HG02759 (cell line): ENCODE measurements around the gene ZNF576.
"Not testable (repeated sequence)": the region's sequence is repeated elsewhere in the genome, so short reads cannot be mapped to it uniquely, and the experiment has no call there.

Experiments used
- ATAC-seq: cut with Tn5 transposase; IDR thresholded peaks from one replicate; pipeline ENCODE4 v1.9.1; 2021; ENCODE audit warnings: mild to moderate bottlenecking, moderate library complexity; ENCODE audit not compliant: unreplicated experiment

Gene ZNF576

DNA sequence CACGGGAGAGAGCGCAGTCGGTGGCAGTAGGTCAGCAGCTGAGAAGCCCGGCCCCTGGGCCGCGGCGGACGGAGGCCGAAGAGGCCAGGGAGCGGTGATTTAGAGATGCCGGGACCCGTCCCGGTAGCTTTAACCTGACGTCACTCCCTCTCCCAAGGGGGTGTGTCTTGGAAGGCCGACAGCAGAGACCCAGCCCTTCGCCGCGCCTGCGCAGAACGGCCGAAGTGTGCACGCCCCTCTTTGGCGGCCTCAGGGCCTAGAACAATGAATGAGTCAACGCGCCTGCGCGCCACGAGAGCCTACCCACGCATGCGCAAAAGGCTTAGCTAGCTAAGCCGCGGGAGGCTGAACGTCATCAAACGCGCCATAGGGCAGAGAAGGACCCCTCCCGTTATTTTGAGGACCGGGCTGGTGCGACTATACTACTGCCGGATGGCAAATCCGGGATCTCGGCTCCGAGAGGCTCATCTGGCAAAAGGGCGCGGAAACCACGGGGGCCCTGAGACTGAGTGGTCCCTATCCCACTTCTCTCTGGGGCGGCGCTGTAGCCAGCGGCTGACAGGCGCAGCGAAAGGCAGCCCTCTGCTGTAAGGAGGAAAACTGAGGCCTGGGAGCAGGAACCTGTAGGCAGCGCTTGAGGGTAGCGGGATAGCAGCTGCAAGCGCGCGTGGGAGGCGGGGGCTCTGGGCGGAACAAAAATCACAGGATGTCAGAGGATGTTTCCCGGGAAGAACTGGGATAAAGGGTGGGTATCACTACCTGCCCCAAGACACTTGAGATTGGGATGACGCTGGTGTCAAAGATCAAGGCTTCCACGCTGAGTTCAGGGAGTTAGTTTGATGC, at the start of gene ZNF576, which contains the start of gene IRGQ:
Gene ZNF576, plus strand, starts transcription at position 597 of the 843 bp plus-strand sequence. CDS start 514 bp downstream, outside the sequence.
Gene IRGQ, minus strand, starts transcription at position 136 of the 843 bp plus-strand sequence. CDS start 796 bp downstream, outside the sequence.
- peak; percentile 89 for ATAC-seq

DNA sequence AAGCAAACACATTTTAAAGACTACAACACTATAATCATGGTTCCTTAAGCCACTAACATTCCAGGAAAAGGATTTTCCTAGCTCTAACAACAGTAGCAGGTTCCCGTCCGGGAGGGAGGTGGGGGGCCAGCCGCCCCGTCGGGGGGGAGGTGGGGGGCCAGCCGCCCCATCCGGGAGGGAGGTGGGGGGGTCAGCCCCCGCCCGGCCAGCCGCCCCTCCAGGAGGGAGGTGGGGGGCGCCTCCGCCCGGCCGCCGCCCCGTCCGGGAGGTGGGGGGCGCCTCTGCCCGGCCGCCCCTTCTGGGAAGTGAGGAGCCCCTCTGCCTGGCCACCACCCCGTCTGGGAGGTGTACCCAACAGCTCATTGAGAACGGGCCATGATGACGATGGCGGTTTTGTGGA, 48.5 kb upstream of the ZNF576 start:
- ATAC-seq, result not testable (repeated sequence)

- ATAC-seq, result no peak
These were observed 47.7 kb upstream of the ZNF576 start for GRCh38 chr19:43548706-43549105.

GRCh38 chr19:43551399-43552197, 44.8 kb upstream of the ZNF576 start:
- ATAC-seq, result no peak

DNA sequence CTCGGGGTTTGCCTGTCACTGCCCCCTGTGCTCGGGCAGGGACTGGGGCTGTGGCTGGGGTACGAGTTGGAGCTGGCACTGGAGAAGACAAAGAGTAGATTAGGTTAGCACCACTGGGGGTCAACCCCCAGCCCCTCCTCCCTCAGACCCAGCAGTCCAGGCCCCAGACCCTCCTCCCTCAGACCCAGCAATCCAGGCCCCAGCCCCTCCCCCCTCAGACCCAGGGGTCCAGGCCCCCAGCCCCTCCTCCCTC, 44.3 kb upstream of the ZNF576 start:
- no peak for ATAC-seq

DNA sequence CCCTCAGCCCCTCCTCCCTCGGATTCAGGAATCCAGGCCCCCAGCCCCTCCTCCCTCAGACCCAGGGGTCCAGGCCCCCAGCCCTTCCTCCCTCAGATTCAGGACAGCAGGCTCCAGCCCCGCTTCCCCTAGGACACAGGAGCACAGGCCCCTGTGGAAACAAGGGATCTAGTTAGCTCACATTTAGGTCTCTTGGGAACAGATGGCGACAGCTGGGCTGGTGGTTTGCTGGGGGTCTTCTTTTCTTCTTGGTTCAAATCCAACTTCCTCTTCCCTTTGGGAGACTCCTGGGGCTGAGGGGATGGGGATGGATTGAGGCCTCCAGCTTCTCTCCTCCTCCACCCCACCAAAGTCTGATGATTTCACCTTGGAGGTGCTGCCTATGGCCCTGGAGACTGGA, 43.8 kb upstream of the ZNF576 start:
- no peak for ATAC-seq

GRCh38 chr19:43553656-43554055, 42.7 kb upstream of the ZNF576 start:
- ATAC-seq, result no peak

DNA sequence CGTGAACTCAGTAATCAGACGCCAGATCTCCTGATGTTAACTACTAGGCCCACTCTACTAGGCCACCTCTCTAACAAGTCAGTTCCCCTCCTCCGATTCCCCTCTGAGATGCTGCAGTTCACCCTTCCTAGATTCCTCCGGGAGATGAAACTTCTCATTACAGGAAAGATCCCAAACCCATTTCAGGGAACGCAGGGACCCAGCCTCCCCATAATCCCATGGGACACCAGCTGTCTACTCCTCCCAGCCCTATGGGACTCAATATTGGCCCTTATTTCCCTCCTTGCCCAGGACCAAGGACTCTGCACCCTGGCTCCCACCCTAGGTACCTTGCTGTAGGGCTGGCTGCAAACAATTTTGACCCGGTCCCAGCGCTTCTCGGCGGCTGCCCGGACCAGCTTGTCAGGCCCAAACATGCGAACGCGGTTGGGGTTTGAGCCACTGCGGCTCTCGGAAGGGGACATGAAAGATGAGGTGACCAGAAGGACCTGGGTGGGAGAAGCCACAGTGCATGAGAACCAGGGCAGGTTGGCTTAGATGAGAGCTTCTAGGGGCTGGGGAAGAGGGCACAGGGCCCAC, 42.0 kb upstream of the ZNF576 start:
- ATAC-seq, result no peak

DNA sequence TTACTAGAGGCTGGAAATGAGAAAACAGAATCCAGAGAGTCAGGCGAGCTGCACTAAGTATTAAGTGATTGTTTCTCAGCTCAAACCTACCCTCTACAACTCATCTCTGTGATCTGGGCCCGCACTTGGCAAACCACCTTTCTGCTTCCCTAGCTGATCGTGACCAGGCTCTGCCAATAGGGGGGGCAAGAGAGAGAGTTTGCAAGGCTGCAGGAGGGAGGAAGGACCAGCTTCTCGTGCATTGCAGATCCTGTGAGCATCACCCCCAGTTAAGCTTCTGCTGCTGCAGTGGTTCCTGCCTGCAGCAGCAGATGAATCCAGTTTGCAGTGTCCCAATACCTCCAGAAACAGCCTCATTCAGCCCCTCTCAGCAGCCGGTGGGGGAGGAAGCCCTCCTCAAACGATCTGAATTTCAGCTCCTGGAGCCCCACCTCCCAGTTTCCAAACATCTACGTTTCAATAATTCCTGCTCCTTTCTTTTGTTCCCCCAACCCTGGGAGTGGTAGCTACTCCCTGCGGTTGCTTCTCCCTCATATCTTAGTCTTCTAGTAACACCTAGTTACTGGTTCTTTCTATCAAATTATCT, 41.1 kb upstream of the ZNF576 start:
- no peak for ATAC-seq

GRCh38 chr19:43560687-43561086, 35.7 kb upstream of the ZNF576 start:
- no peak for ATAC-seq

DNA sequence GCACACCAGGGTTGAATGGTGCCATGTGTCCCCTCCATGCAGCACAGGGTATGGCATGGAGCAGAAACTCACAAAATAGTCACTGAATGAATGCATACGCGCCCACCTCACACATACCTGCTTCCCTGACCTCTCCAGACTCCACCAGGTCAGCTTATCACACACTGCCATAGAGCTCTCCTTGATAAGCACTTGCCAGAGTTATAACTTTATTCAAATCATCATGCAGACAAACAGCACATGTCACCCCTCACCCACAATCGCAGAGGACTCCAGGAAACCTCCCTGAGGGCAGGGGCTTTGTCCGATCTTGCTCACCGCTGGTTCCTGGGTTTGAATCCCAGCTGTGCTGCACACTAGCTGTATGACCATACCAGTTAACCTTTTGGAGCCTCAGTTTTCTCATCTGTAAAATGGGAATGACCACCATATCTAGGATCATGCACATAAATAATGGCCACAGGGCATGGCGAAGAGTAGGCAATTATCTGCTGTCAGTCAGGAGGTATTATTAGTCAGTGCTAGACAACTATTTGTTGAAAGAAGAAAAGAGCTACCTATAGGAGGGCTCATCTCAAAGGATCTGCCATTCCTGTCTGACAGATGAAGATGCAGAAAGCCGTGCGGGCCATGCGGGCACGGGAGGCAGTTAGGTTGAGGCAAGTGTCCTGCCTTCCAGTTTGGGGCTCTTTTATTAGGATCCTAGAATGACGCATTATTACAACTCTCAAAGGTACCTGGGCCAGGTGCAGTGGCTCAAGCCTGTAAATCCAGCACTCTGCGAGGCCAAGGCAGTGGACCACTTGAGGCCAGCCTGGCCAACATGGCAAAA, 35.0 kb upstream of the ZNF576 start:
- ATAC-seq, result no peak

DNA sequence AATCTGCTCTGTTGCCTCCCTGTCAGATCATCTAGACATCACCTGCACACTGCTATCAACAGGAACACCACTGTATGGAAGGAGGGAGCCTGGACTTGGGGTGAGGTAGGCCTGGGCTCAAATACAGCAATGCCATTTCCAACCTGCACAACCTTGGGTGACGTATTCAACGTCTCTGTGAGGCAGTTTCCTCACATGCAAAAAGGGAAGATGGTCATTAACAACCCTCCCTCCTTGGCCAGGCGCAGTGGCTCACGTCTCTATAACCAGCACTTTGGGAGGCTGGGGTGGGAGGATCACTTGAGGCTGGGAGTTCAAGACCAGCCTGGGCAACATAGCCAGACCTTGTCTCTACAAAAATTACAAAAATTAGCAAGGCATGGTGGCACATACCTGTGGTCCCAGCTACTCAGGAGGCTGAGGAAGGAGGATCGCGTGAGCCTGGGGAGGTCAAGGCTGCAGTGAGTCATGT, 34.1 kb upstream of the ZNF576 start:
- ATAC-seq, result no peak

DNA sequence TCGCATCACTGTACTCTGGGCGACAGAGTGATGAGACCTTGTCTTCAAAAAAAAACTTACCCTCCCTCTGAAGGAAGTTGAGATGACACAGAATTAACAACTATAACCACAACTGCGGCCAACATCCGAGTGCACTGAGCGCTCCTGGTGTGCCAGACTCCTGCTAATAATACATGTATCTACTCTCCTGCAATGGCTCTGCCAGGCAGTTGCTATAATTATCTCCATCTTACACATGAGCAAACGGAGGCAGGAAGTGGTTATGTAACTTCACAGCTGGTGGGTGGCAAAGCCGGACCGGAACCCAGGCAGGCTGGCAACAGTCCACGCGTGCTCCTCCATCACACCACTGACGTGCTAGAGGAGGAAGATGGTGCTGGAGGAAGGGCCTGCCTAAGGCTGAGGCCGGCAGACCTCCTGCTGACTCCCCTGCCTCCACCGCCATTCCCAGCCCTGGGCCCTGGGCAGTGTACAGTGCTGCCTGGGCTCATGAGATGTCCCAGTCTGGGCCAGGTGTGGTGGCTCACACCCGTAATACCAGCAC, 33.6 kb upstream of the ZNF576 start:
- peak; percentile 85 for ATAC-seq

DNA sequence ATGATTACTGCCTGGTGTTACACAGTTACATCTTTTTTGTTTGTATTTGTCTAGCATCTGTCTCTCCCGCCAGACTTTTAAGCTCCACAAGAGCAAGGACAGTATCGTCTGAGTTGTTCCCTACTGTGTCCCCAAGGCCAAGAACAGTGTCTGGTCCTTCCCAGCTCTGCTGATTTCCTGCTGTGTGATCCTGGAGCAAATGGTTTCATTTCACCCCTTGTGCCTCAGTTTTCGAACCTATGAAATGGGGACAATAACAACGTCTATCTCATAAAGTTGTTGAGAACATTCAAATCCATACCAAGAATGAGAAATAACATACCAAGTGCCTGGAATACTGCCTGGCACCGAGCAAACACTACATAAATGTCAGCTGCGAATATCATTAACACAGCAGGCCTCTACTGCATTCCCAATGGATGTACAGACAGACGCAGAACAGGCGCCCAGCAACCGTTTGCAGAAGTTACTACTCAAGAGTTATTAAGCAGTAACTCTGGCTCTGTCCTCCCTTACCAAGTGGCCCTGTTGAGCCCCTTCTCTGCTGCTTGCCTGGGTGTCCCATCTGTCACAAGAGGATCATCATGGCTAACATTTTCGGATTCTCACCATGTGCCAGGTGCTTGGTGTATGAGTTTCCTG, 32.5 kb upstream of the ZNF576 start:
- ATAC-seq, result no peak

DNA sequence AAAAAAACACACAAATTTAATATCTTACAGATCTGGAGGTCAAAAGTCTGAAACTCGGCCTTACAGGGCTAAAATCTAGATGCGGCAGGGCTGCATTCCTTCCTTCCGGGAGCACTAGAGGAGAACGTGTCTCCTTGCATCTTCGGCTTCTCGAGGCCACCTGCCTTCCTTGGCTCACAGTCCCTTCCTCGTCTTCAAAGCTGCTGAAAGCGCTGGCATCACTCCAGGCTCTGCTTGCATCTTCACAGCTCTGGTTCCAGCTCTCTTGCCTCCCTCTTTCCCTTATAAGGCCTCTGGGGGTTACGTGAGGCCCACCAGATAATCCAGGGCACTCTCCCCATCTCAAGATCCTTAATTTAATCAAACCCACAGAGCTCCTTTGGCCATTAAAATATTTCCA, 31.6 kb upstream of the ZNF576 start:
- no peak for ATAC-seq

DNA sequence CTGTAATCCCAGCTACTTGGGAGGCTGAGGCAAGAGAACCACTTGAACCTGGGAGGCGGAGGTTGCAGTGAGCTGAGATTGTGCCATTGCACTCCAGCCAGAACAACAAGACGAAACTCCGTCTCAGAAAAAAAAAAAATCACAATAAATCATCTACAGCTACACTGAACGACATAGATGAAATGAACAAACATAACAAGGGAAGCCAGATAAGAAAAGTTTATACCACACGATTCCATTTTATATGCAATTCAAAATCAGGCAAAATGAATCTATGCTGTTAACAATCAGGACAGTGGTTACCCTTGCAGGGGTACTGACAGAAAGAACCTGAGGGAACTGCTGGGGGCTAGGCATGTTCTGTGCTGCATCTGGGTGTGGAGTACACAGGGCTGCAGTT, 26.7 kb upstream of the ZNF576 start:
- ATAC-seq, result no peak

DNA sequence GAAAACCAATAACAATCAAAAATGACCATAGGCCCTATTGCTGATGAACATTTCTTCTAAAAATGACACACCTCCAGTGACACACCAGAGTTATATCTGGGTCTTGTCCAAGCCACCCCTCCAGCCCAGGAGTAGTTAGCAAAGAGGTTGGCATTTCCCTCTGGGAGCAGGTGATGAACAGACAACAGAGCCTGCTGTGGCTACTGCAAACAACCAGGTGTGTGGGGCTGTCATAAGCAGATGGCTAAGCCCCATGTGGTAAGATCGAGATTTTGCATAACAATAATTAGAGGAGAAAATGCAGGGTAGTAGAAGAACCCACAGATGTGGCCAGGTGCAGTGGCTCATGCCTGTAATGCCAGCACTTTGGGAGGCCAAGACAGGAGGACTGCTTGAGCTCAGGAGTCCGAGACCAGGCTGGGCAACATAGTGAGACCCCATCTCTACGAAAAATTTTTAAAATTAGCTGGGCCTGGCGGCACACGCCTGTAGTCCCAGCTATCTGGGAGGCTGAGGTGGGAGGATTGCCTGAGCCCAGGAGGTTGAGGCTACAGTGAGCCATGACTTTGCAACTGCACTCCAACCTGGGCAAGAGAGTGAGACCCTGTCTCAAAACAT, 26.1 kb upstream of the ZNF576 start:
- no peak for ATAC-seq

DNA sequence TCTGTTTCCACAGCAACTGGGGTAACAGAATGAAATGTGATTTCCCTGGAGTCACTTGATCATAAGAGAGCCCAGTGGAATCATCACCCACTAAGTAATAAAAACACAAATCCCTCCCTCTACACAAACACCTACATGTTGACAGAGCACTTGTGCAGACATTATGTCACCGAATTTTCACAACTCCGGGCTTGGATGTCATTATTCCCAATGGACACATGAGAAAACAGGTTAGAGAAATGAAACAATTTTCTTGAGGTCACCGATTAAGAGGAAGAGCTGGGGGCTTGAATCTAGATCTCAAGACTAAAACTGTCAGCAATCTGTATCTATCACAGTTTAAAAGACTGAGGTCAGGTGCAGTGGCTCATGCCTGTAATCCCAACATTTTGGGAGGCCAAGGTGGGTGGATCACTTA, 24.2 kb upstream of the ZNF576 start:
- no peak for ATAC-seq
